ENCODE data around the gene COL12A1. TPM values are rescaled to one million over a fixed set of nuclear protein-coding genes. Genes with fewer than 3 reads are reported as not detected.
A peak's percentile ranks its signal among the peaks of the same experiment; 100 is the strongest.

Gene COL12A1
- total and polyA plus RNA-seq, 2 of the 13 experiments (the other 11 are each of a cell fraction or from before 2014, with no cell fraction given) = 0.02 TPM; not detected in 1

- TF ChIP-seq ZMYM4 (CRISPR knock-in tag; IDR thresholded peaks at IDR 0.05) = 0 out of 2 replicates have a peak, but pooled peaks have one; percentile 1
- peak; percentile 6; the same call in 1 of the 2 replicates for TF ChIP-seq NFYB (CRISPR knock-in tag; IDR thresholded peaks at IDR 0.05)
- TF ChIP-seq, protein P1, sequence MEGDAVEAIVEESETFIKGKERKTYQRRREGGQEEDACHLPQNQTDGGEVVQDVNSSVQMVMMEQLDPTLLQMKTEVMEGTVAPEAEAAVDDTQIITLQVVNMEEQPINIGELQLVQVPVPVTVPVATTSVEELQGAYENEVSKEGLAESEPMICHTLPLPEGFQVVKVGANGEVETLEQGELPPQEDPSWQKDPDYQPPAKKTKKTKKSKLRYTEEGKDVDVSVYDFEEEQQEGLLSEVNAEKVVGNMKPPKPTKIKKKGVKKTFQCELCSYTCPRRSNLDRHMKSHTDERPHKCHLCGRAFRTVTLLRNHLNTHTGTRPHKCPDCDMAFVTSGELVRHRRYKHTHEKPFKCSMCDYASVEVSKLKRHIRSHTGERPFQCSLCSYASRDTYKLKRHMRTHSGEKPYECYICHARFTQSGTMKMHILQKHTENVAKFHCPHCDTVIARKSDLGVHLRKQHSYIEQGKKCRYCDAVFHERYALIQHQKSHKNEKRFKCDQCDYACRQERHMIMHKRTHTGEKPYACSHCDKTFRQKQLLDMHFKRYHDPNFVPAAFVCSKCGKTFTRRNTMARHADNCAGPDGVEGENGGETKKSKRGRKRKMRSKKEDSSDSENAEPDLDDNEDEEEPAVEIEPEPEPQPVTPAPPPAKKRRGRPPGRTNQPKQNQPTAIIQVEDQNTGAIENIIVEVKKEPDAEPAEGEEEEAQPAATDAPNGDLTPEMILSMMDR (CRISPR knock-in tag; IDR thresholded peaks at IDR 0.05) = no peak
- 0 out of 2 replicates have a peak, but pooled peaks have one; percentile 1 for TF ChIP-seq STAG1 (CRISPR knock-in tag; IDR thresholded peaks at IDR 0.05)
- TF ChIP-seq, protein P2, sequence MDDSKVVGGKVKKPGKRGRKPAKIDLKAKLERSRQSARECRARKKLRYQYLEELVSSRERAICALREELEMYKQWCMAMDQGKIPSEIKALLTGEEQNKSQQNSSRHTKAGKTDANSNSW (CRISPR knock-in tag; IDR thresholded peaks at IDR 0.05; ENCODE audit: borderline replicate concordance) = no peak
- TF ChIP-seq, protein P3, sequence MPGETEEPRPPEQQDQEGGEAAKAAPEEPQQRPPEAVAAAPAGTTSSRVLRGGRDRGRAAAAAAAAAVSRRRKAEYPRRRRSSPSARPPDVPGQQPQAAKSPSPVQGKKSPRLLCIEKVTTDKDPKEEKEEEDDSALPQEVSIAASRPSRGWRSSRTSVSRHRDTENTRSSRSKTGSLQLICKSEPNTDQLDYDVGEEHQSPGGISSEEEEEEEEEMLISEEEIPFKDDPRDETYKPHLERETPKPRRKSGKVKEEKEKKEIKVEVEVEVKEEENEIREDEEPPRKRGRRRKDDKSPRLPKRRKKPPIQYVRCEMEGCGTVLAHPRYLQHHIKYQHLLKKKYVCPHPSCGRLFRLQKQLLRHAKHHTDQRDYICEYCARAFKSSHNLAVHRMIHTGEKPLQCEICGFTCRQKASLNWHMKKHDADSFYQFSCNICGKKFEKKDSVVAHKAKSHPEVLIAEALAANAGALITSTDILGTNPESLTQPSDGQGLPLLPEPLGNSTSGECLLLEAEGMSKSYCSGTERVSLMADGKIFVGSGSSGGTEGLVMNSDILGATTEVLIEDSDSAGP (CRISPR knock-in tag; IDR thresholded peaks at IDR 0.05; ENCODE audit: borderline replicate concordance) = no peak
- peak; percentile 15; the same call in 1 of the 2 replicates for TF ChIP-seq HOXA5 (CRISPR knock-in tag; IDR thresholded peaks at IDR 0.05)
- TF ChIP-seq, protein P4, sequence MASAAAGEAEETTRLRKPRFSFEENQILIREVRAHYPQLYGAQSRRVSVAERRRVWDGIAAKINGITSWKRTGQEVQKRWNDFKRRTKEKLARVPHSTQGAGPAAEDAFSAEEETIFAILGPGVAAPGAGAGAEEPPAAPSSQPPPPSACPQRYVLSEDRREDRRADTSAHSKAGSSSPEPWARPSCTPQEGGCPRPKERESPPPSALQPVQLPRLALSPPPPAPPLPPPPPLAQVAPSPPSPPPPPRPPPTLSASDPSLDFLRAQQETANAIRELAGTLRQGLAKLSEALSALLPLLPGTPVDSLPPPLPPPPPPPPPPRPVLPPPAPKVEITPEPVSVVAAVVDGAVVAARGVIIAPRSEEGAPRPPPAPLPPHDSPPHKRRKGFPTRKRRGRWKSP (CRISPR knock-in tag; IDR thresholded peaks at IDR 0.05) = no peak
- TF ChIP-seq ZNF629 (CRISPR knock-in tag; conservative IDR thresholded peaks at IDR 0.05) = no peak
- TF ChIP-seq MAZ (IDR thresholded peaks at IDR 0.05; ENCODE audit: borderline replicate concordance, low read depth, low read length) = no peak
- TF ChIP-seq MAZ (CRISPR knock-in tag; IDR thresholded peaks at IDR 0.05; ENCODE audit: low read depth) = no peak
- no peak for TF ChIP-seq SATB2 (CRISPR knock-in tag; IDR thresholded peaks at IDR 0.05)
- TF ChIP-seq, protein P5, sequence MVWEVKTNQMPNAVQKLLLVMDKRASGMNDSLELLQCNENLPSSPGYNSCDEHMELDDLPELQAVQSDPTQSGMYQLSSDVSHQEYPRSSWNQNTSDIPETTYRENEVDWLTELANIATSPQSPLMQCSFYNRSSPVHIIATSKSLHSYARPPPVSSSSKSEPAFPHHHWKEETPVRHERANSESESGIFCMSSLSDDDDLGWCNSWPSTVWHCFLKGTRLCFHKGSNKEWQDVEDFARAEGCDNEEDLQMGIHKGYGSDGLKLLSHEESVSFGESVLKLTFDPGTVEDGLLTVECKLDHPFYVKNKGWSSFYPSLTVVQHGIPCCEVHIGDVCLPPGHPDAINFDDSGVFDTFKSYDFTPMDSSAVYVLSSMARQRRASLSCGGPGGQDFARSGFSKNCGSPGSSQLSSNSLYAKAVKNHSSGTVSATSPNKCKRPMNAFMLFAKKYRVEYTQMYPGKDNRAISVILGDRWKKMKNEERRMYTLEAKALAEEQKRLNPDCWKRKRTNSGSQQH (CRISPR knock-in tag; IDR thresholded peaks at IDR 0.05; ENCODE audit: low read depth) = peak; percentile 8; the same call in 1 of the 2 replicates
- no peak for TF ChIP-seq USF2 (IDR thresholded peaks at IDR 0.05; ENCODE audit: low read depth, low read length)
- peak; percentile 32; the same call in 1 of the 2 replicates for TF ChIP-seq USF2 (CRISPR knock-in tag; IDR thresholded peaks at IDR 0.05; ENCODE audit: borderline replicate concordance)
- TF ChIP-seq HMGXB3 (CRISPR knock-in tag; IDR thresholded peaks at IDR 0.05; ENCODE audit: borderline replicate concordance) = no peak
These were observed 38.3 kb upstream of the COL12A1 start (continued) for GRCh38 chr6:75244063-75244584.
